ENCODE data around the gene STRIP2.
"Not testable (repeated sequence)": the region's sequence is repeated elsewhere in the genome, so short reads cannot be mapped to it uniquely, and the experiment has no call there.

Gene STRIP2

DNA sequence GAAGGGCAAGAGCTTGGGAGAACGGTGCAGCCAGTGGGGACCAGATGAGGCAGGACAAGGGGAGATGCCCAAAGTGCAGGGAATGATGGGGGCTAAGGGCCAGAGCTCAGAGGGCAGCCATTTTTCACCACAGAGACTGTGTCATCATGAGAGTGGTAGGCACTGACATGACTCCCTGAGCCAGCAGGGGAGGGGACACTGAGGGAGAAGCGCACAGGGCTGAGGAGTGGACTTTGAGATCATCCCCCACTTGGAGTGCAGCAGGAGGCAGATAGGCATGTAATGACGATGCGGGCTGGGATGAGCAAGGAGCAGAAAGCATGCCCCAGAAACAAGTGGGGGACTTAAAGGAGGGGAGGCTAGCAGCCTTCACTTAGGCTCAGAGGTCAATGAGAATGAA, 62.9 kb downstream of the STRIP2 start:
- no peak for DNase-seq

DNA sequence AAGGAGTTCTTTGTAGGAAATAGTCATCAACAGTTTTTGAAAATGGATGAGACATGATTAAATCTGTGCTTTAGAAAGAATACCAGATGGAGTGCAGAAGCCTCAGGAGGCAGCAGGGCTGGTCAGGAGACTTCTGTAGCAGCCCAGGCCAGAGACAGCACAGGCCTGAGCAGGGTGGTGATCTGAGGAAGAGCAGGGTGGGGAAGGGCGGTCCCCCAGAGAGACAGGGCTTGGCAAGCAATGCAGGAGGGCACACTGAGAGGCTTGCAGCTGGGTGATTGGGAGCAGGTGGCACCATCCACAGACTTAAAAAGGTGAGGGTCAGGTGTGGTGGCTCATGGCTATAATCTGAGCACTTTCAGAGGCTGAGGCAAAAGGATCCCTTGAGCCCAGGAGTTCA, 63.8 kb downstream of the STRIP2 start:
- DNase-seq: no peak

DNA sequence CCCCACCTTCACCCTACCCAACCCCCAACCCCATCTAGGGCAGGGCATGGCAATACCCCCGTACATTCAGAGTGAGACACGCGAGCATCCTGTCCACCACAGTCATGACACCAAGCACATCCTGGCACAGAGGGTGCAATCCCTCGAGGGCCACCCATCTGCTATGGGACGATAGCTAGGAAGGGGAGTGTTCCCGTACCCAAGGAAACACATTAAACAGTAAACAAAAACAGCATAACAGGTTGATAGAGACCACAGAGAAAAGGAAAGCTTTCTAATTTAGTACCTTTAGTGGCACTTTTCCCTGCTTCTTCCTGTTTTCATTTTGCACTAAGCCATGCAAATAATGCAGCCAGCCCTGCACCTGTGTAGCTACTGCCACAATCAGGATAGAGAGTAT, 65.8 kb downstream of the STRIP2 start:
- DNase-seq: no peak

DNA sequence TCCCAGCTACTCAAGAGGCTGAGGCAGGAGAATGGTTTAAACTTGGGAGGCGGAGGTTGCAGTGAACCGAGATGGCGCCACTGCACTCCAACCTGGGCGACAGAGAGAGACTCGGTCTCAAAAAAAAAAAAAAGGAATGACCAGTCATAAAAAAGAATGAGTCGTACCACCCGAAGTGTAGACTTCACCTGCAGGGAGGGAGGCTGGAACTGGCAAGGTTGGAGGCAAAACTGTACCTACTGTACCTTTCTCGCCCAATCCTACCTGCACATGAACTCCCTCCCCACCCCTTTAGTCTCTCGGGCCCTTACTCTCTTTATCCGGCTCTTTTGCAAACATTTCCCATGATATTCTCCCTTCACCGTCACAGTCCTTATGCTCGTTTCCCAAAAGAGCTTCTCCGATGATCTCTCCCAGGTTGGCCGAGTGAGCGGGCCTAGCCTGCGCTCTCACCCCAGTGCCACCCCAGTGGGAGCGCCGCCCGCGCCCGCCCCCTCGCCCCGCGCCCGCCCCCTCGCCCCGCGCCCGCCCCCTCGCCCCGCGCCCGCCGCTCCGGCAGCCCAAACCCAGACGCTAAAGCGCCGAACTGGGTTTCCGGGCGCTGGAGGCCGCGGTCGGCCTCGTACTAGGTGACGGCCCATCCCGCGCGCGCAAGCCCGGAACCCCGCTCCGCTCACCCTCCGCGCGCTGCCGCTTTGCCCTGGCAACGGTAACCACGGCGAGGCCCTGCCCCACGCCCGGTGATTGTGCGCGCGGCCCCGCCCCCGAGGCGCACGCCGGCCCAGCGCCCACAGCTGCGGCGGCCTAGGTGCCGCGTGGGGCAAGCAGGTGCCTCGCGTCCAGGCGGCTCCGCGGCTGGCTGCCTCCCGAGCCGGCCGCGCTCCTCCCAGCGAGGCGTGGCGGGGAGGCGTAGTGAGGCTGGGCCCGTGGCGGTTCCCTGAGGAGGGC, 67.8 kb downstream of the STRIP2 start, which contains the start of gene SMKR1:
Gene SMKR1 (plus strand): TSS at position 772 of the 948 bp plus-strand sequence. CDS start 294 bp downstream, outside the sequence.
- DNase-seq: peak; percentile 95

DNA sequence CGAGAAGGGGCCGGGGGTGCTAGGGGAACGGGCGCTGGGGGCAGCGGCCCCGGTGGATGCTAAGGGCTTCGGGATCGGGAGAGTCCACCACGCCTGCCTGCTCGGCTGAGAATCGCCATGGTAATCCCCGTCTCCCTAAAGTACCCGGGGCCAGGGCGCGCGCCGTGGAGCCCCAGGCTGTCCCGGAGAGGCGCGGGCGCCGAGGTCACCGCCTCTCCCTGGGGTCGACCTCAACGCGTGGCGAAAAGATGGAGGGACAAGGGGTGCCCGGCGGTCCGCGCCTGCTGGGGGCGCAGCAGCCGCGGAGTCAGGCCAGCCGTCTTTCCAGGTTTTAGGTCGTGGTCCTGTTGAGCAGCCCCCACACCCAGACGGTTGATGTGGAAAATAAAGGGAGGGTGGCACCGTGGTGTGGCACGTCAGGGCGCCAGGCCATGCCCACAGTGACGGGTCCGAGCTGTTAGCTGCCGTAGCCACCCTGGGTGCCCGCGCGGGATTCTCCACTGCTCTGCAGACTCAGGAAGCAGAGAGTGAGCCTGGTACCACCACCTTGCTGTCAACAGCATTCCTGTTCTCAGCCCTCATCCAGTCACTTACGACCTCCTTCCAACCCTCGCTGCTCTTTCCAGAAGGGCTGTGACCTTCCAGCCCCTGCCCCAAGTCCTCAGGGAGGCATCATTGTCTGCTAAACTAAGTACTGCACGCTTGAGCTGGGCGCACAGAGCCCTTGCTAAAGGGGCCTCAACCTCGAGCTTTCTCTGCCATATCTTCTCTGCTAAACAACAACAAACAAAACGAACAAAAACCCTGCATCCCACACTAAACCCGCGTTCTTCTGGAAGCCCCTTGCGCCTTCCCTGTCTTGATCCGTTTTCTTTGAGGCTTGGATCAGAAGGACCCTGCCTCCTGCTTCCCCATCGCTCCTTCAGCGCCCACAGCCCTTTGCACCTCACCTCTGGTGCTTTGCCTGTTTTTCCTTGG, 68.8 kb downstream of the STRIP2 start:
- peak; percentile 25 for DNase-seq

DNA sequence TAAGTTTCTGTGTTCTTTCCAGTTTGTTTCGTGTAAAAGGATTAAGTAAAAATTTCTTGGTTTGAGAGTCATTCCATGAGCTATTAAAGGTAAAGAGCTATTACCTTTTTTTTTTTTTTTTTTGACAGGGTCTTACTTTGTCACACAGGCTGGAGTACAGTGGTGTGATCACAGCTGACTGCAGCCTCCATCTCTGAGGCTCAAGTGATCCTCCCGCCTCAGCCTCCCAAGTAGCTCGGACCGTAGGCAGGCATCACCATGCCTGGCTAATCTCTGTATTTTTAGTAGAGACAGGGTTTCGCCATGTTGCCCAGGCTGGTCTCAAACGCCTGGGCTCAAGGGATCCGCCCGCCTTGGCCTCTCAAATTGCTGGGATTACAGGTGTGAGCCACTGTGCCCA, 69.5 kb downstream of the STRIP2 start:
- DNase-seq: no peak

DNA sequence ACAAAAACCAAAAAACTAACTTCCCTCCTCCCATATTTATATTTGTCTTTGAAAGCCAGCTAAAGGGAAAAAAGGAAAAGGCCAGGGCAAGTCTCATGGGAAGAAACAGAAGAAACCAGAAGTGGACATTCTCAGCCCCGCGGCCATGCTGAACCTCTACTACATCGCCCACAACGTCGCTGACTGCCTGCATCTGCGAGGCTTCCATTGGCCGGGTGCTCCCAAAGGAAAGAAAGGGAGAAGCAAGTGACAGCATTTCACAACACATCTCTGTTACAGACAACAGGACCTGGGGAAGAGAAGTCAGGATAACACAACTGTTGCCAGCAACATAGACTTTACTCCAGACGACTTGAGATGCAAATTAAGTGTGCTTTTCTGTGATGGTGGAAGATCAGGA, 78.0 kb downstream of the STRIP2 start:
- DNase-seq: no peak

DNA sequence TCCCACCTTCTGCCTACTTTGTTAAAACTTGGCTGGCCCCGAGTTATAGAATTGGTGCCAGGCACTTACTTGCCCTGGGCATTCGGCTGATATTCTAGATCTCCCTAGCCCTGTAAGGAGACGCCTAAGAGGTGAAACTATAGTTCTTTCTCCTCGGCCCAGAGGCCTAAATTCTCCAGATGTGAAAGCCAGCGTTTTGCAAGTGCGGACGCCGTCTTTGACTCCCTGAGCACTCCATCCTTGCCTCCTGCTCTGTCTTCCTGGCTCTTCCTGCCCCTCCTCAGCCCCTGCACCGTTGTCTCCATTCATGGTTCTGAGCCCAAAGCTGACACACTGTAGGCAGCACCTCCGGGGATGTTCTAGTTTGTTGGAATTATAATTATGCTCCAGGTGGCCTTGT, 79.3 kb downstream of the STRIP2 start:
- no peak for DNase-seq

DNA sequence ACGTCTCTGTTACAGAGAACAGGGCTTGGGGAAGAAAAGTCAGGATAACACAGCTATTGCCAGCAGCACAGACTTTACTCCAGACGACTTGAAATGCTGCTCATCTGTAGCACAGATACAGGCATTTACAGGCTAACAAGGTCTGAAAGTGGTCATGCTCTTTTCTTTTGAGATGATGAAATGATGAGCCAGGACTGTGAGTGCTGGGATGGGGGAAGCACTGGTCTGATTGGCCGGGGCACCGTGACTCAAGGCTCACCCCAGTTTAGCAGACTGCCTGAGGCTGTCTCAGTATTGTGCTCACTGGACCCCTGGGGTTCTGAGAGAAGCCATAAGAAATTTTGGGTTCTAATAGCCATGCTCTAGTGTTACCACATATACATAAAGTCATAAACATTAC, 80.5 kb downstream of the STRIP2 start:
- DNase-seq: no peak

DNA sequence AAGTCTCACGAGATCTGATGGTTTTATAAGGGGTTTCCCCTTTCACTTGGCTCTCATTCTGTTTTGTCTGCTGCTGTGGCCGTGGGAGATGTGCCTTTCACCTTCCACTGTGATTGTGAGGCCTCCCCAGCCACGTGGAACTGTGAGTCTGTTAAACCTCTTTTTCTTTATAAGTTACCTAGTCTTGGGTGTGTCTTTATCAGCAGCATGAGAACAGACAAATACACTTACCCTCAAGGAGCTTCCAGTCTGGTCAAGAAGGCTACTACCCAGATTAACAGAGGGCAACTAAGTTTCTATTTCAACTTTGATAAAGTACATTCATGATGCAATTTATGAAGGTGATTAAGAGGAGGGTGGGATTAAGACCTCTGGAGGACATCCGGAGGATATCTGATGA, 81.1 kb downstream of the STRIP2 start:
- no peak for DNase-seq

DNA sequence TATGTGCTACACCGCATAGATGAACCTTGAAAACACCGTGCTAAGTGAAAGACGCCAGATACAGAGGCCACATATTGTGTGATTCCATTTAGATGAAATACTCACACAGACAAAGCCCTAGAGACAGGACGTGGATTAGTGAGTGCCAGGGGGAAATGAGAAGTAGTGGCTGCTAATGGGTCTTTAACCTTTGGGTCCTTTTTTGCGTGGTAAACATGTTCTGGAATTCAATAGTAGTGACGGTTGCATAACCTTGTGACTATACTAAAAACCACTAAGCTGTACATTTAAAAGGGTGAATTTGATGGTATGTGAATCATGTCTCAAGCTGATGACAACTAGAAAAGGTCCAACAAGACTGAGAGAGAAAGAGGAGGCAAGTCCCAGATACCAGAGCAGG, 83.7 kb downstream of the STRIP2 start:
- DNase-seq: no peak

DNA sequence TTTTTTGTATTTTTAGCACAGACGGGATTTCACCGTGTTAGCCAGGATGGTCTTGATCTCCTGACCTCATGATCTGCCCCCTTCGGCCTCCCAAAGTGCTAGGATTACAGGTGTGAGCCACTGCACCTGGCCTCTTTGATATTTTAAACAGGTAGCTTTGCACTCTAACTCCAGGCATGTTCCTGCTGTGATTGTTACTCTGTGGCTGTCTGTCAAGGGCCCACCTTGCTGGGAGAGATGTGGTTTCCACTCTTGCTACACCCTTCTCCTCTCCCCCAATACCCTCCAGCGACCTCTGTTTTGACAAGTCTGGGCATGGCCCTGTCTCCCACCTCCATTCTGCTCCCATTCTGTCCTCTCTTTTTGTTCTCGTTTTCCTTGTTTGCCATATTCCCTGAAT, 85.2 kb downstream of the STRIP2 start:
- DNase-seq: no peak

DNA sequence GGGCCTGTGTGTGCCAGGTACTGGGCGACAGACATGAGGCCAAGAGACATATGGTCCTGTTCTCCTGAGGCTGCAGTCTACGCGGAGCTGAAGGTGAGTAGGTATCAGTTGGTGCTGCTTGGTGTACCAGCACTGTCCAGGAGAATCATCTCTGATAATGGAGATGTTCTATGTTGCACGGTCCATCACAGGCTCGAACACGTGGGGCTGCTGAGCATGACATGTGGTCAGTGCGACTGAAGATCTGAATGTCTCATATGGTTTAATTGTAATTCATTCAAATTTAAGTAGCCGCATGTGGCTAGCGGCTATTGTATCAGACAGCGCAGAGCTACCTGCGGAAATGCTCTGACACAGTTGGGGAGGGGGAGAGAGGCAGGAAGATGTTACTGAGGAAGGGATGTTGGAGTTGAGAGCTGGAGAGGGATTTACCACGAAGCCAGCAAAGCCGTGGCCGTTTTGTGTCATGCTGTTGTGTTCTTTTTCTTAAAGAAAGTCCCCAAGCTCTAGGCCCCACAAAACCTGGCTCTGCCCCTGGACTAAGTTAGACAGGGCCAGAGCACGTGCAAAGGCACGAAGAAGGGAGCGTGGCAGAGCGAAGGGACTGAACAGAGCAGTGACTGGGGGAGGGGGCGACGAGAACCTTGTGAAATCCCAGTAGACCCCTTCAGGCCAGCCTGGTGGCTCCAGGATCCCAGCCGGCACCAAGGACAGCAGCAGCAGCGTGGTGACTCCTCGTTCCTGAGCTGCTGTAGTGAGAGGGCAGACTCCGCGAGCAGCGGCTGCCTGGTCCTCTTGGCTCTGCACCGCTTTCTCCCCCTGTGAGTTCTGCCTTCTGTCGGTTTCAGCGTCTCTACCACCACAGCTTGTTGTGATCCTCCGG, 88.1 kb downstream of the STRIP2 start:
- no peak for DNase-seq

DNA sequence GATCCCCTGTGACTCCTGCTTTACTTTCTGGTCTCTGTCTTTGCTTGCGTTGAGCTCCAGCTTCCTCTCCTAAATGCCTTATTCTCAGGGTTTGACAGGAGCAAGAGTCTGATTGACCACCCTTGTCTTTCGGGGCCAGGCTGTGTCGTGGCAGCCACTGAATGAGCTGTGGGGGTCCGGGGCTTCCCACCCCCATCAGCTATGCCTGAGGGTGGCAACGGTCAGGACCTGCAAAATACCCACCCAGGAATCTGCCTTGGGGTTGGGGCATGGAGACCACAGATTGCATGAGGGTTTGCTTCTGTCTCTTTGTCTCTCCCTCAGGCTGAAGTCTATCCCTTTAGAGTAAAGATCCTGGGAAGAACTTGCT, 88.7 kb downstream of the STRIP2 start:
- no peak for DNase-seq

DNA sequence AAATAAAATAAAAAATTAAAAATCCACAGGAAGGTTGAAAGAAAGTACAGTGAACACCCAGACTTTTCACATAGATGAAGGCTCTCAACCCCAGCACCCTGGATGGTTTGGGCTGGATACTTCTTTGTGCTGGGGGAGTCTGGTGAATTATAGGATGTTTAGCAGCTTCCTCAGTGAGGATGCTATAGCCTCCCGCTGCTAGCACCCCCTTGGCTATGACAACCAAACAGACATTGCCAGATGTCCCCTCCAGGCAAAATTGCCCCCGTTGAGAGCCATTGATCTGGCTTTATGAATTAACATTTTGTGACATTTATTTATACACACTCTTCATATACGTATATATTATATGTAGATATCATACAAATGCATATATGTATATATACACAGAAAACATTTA, 89.7 kb downstream of the STRIP2 start:
- DNase-seq: no peak

DNA sequence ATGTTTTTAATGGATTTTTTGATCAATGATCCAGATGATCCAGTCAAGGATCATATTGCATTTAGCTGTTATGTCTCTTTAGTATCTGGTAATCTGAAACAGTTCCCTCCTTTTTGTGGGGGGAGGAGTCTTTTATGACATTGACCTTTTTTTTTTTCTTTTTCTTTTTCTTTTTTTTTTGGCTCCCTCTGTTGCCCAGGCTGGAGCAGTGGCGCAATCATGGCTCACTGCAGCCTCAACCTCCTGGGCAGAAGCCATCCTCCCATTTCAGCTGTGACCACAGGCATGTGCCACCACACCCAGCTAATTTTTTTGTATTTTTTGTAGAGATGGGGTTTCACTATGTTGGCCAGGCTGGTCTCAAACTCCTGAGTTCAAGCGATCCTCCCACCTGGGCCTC, 90.2 kb downstream of the STRIP2 start:
- DNase-seq: not testable (repeated sequence)

DNA sequence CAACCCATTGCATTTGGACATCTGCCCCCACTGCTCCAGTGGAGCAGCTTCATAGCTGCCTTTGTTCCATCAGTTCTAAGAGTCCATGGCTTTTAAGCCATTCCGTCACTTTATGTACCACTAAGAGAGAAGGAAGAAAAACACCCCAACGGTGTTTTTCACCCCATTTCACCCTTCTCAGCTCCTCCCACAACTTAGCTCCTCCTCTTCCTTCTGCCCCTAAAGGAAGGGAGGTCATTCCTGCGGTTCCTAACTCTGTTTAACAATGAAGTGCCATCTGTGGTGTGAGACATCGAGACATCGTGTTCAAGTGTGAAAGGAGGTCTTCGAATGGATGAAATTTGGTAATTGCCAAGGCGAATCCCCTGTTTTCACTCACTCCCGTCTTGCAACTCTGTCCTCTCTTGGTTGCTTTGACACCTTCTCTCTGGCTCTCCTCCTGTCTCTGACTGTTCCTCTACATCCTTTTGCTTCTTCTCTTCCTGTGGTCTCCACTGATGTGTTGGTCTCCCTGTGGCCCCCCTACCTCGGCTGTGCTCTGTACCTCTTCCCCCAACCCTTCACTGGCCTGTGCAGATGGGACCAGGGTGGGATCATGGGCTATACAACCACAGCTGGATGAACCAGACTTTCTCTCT, 91.1 kb downstream of the STRIP2 start:
- no peak for DNase-seq

DNA sequence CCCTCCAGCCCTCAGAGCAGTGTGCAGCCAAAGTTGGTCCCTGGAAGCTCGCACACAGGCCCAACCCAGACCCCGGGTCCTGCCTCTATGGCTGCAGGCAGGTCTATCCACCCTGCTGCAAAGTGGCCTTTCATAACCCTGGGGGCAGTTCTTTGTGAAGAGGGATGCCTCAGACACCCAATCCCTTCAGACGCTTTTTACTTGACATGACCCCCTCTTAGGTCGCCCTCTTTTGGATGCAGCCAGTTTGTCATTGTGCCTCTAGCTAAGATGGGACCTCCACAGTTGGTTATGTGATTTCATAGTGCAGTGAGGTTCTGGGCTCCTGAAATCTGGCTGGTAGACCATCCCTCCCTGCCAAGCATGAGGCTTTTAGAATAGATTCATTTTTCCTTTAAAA, 95.4 kb downstream of the STRIP2 start:
- DNase-seq: no peak

DNA sequence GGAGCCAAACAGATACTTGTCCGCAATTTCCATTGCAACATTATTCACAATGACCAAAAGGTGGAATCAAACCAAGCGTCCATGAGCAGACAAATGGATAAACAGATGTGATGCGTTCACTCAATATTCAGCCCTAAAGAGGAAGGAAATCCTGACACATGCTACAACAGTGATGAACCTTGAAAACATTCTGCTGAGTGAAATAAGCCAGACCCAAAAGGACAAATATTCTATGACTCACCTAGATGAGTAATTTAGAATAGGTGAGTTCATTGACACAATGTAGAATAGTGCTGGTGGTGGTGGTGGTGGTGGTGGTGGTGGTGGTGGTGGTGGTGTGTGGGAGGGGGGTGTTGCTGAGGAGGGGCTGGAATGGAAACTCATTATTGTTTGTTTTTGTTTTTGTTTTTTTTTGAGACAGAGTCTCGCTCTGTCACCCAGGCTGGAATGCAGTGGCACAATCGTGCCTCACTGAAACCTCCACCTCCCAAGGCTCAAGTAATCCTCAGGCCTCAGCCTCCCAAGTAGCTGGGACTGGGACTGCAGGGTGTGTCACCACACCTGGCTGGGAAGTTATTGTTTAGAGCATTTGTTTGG, 96.7 kb downstream of the STRIP2 start:
- DNase-seq: peak; percentile 21

DNA sequence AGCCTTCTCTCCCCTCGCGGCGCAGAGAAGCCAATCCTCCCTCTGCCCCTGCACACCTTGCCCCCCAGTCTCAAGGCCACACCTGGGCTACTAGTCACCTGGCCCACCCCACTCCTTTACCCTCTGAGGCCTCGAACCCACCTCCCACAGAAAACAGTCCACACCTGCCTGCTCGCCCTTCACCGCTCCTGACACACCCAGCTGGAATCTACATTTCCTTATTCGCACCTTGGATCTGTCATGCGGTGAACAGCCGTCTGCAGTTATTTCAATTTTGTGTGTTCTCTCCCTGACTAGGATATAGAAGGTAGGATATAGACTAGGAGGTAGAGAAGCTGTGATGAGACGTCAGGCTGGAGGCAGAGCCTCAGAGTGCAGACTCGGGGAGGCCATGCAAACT, 97.5 kb downstream of the STRIP2 start:
- DNase-seq: no peak

DNA sequence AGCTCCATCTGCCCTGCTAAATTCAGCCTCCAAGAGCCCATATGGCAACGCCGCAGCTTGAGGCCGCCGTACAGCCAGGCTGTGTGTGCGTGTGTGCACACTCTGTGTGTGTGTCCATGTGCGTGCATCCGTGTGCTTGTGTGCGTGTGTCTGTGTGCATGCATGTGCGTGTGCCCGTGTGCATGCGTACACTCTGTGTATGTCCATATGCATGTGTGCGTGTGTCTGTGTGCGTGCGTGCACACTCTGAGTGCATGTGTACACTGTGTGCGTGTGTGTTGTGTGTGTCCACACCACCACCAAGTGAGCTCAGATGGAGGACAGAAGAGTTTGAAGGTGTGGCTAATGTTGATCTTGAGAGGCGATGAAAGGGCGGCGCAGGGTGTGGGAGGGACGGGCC, 98.1 kb downstream of the STRIP2 start:
- no peak for DNase-seq

All from CD4-positive, alpha-beta T cell treated with Interleukin-17A for 4 hours (primary cell).